ENCODE measurements around the gene PPM1F.

PPM1F gene

GRCh38 chr22:21952586-21953571 lies at the start of gene PPM1F:
TSS of gene PPM1F (minus strand) at chr22:21952848. CDS start at chr22:21946048, 6,800 bp downstream.
- peak; percentile 88 for DNase-seq (ENCODE audit: low spot score)

- no peak for DNase-seq (ENCODE audit: low spot score)
These were observed 49.2 kb upstream of the PPM1F start for GRCh38 chr22:22001664-22002525.

- no peak for DNase-seq (ENCODE audit: low spot score)
These were observed 46.1 kb upstream of the PPM1F start for GRCh38 chr22:21998595-21999247.

- DNase-seq (ENCODE audit: low spot score), result no peak
These were observed 43.6 kb upstream of the PPM1F start for GRCh38 chr22:21996175-21996720.

GRCh38 chr22:21995660-21996059 lies 43.0 kb upstream of the PPM1F start:
- no peak for DNase-seq (ENCODE audit: low spot score)

- no peak for DNase-seq (ENCODE audit: low spot score)
These were observed 42.3 kb upstream of the PPM1F start for GRCh38 chr22:21994881-21995444.

- DNase-seq (ENCODE audit: low spot score), result no peak
These were observed 40.1 kb upstream of the PPM1F start for GRCh38 chr22:21992593-21993237.

GRCh38 chr22:21991774-21992173 lies 39.1 kb upstream of the PPM1F start:
- no peak for DNase-seq (ENCODE audit: low spot score)

GRCh38 chr22:21991304-21991596 lies 38.6 kb upstream of the PPM1F start:
- DNase-seq (ENCODE audit: low spot score), result no peak

GRCh38 chr22:21990445-21991303 lies 38.0 kb upstream of the PPM1F start:
- DNase-seq (ENCODE audit: low spot score), result no peak

- DNase-seq (ENCODE audit: low spot score), result no peak
These were observed 36.4 kb upstream of the PPM1F start for GRCh38 chr22:21989049-21989448.

GRCh38 chr22:21985214-21985613 lies 32.6 kb upstream of the PPM1F start:
- DNase-seq (ENCODE audit: low spot score), result no peak

- no peak for DNase-seq (ENCODE audit: low spot score)
These were observed 32.1 kb upstream of the PPM1F start for GRCh38 chr22:21984793-21985192.

GRCh38 chr22:21982338-21982965 lies 29.8 kb upstream of the PPM1F start, which contains the start of gene TOP3B:
TSS of gene TOP3B (minus strand) at chr22:21982787. CDS start at chr22:21975709, 7,078 bp downstream.
- DNase-seq (ENCODE audit: low spot score), result peak; percentile 67

- no peak for DNase-seq (ENCODE audit: low spot score)
These were observed 29.2 kb upstream of the PPM1F start for GRCh38 chr22:21981874-21982273.

- DNase-seq (ENCODE audit: low spot score), result no peak
These were observed 27.9 kb upstream of the PPM1F start for GRCh38 chr22:21980547-21980946.

- no peak for DNase-seq (ENCODE audit: low spot score)
These were observed 26.1 kb upstream of the PPM1F start for GRCh38 chr22:21978564-21979386.

GRCh38 chr22:21977814-21978213 lies 25.2 kb upstream of the PPM1F start:
- DNase-seq (ENCODE audit: low spot score), result no peak

GRCh38 chr22:21975854-21976345 lies 23.3 kb upstream of the PPM1F start:
- no peak for DNase-seq (ENCODE audit: low spot score)

Measured in HuH-7.5 (cell line).